ENCODE measurements around the gene ARF1. TPM values are rescaled to one million over a fixed set of nuclear protein-coding genes. Genes with fewer than 3 reads are reported as not detected.

ARF1 gene
- total RNA-seq, 2 donors from 2014 or later, result 478 to 512 TPM

DNA sequence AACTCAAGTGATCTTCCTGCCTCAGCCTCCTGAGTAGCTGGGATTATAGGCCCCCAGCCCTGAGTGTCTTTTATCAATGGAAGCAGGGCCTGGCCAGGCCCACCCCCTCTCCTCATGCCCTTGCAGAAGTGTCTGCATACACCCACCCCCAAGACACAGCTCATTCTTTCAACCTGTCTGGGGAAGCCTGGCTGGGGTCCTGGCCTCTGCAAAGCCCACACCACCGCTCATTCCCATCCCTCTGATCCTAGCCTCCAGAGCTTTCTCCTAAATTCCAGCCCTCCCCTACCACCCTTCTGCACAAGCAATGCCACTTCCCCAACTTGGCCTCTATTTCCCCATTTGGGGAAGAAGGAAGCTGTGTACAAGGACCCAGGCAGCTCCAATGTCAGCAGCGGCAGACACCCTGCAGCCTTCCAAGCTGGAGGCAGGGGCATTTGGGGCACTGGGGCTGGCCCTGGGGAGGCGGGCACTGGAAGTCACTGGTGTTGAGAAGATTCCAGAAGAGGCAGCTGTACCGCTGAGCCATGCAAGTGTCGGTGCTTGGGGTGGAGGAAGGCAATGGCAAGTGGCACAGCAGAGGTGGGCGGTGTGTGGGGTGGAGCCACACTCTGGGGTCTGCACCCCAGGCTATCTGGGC lies 33.7 kb upstream of the ARF1 start:
- Histone ChIP-seq H3K9me3 (no peaks in the 10 kb centered on the region), H3K27me3 (replicated peaks; ENCODE audit: insufficient read depth) (no peaks in the 10 kb centered on the region), H3K4me3 (no peak overlapping the region), H3K27ac (no peak overlapping the region), H3K4me1 (replicated peaks) (no peaks in the 10 kb centered on the region), H3K36me3 (no peaks in the 10 kb centered on the region)
- intact Hi-C loops (cut with DNase I), result no loop called here
- peak; percentile 3 for DNase-seq (ENCODE audit: low spot score)
- TF ChIP-seq POLR2AphosphoS5 (IDR thresholded peaks at IDR 0.05) (no peak), POLR2A (IDR thresholded peaks at IDR 0.05) (no peak)
- TF ChIP-seq, protein P1, sequence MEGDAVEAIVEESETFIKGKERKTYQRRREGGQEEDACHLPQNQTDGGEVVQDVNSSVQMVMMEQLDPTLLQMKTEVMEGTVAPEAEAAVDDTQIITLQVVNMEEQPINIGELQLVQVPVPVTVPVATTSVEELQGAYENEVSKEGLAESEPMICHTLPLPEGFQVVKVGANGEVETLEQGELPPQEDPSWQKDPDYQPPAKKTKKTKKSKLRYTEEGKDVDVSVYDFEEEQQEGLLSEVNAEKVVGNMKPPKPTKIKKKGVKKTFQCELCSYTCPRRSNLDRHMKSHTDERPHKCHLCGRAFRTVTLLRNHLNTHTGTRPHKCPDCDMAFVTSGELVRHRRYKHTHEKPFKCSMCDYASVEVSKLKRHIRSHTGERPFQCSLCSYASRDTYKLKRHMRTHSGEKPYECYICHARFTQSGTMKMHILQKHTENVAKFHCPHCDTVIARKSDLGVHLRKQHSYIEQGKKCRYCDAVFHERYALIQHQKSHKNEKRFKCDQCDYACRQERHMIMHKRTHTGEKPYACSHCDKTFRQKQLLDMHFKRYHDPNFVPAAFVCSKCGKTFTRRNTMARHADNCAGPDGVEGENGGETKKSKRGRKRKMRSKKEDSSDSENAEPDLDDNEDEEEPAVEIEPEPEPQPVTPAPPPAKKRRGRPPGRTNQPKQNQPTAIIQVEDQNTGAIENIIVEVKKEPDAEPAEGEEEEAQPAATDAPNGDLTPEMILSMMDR (IDR thresholded peaks at IDR 0.05), result no peak
- 88% methylated on average over 6 of the region's 6 CpGs for WGBS

DNA sequence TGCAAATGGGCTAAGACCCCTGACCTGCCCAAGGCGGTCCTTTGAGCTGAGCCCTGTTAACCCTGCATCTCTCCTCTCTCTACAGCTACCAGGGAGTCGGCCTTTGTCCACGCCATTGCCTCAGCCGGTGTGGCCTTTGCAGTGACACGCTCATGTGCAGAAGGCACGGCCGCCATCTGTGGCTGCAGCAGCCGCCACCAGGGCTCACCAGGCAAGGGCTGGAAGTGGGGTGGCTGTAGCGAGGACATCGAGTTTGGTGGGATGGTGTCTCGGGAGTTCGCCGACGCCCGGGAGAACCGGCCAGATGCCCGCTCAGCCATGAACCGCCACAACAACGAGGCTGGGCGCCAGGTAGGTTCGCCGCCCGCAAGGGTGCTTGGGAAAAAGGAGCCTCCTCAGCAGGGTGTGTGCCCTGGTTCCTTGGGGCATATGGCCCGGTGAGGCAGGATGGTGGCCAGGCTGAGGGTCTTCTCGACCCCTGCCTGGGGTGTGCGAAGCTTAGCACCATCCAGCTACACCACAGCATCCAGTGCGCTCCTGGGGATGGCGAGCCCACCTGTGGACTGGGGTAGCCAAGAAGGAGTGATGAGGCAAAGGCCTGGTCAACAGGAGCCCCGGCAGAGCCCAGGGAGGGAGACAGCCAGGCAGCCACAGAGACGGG lies 31.8 kb upstream of the ARF1 start:
- DNase-seq (ENCODE audit: low spot score), result peak; percentile 3
- no peaks in the 10 kb centered on the region for H3K27me3 ChIP-seq (replicated peaks; ENCODE audit: insufficient read depth)

GRCh38 chr1:228058172-228058948 lies 24.1 kb upstream of the ARF1 start:
- 55% methylated on average over 18 of the region's 18 CpGs for WGBS
- no peaks in the 10 kb centered on the region for H3K9me3 ChIP-seq
- intact Hi-C loops (cut with DNase I), result no loop called here
- no peak for TF ChIP-seq POLR2AphosphoS5 (IDR thresholded peaks at IDR 0.05)
- TF ChIP-seq POLR2A (IDR thresholded peaks at IDR 0.05), result no peak
- TF ChIP-seq, protein P1 (IDR thresholded peaks at IDR 0.05), result no peak
- no peak overlapping the region for H3K4me3 ChIP-seq
- H3K27ac ChIP-seq, result no peak overlapping the region
- no peak for DNase-seq (ENCODE audit: low spot score)
- peaks cover 5% of the 10 kb centered on the region for H3K27me3 ChIP-seq (replicated peaks; ENCODE audit: insufficient read depth)
- no peaks in the 10 kb centered on the region for H3K36me3 ChIP-seq
- H3K4me1 ChIP-seq (replicated peaks), result no peaks in the 10 kb centered on the region

More for the DNA sequence above, 31.8 kb upstream of the ARF1 start:
- intact Hi-C loops (cut with DNase I), result no loop called here
- Histone ChIP-seq H3K27ac (no peak overlapping the region), H3K36me3 (no peaks in the 10 kb centered on the region), H3K4me1 (replicated peaks) (no peaks in the 10 kb centered on the region), H3K4me3 (no peak overlapping the region), H3K9me3 (no peaks in the 10 kb centered on the region)
- WGBS, result 93% methylated on average over 30 of the region's 30 CpGs
- no peak for TF ChIP-seq POLR2A (IDR thresholded peaks at IDR 0.05)
- TF ChIP-seq, protein P1 (IDR thresholded peaks at IDR 0.05), result no peak
- TF ChIP-seq POLR2AphosphoS5 (IDR thresholded peaks at IDR 0.05), result no peak

GRCh38 chr1:228058949-228059633 lies 23.4 kb upstream of the ARF1 start:
- no peaks in the 10 kb centered on the region for H3K9me3 ChIP-seq
- TF ChIP-seq, protein P1 (IDR thresholded peaks at IDR 0.05), result no peak
- WGBS, result 12% methylated on average over 59 of the region's 66 CpGs

More at GRCh38 chr1:228058949-228059633, 23.4 kb upstream of the ARF1 start:
- intact Hi-C loops (cut with DNase I), result no loop called here
- no peak overlapping the region for H3K27ac ChIP-seq
- no peaks in the 10 kb centered on the region for H3K4me1 ChIP-seq (replicated peaks)
- H3K36me3 ChIP-seq, result no peaks in the 10 kb centered on the region
- peaks cover 5% of the 10 kb centered on the region for H3K27me3 ChIP-seq (replicated peaks; ENCODE audit: insufficient read depth)
- no peak for DNase-seq (ENCODE audit: low spot score)
- peak overlapping the region; percentile 3 to 29 for H3K4me3 ChIP-seq
